ENCODE results near the gene SRRM5. TPM values are rescaled to one million over a fixed set of nuclear protein-coding genes. Genes with fewer than 3 reads are reported as not detected.
"Not testable (repeated sequence)": the region's sequence is repeated elsewhere in the genome, so short reads cannot be mapped to it uniquely, and the experiment has no call there.

SRRM5 gene
- polyA plus RNA-seq, 1 donor from 2014 or later: not detected

DNA sequence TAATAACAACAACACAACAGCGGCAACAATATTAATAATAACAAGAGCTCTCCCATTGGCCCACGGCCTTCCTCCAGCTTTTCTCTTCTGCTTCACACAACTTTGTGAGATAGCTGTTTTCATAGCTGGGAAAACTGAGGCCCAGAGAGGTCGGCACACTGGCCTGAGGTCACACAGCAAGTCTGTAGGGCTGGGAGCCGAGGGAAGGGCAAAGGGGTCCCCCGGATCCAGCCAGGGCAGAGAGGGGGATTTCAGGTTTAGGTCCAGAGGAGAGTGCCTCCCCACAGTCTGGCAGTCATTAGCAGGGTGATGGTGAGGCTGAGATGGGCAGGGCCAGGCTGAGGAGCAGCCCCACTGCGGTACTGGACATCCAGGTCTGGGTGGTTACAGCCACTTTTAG, 36.7 kb downstream of the SRRM5 start:
- H3K36me3 Mint-ChIP-seq: no peaks in the 10 kb centered on the region
- peaks cover 0 to 3% (median 3%) of the 10 kb centered on the region in 3 donors for H3K4me1 Mint-ChIP-seq
- H3K27ac Mint-ChIP-seq: no peak overlapping the region
- peaks cover 0 to 4% (median 4%) of the 10 kb centered on the region in 3 donors for H3K9me3 Mint-ChIP-seq
- peaks cover 9% of the 10 kb centered on the region for H3K27me3 Mint-ChIP-seq
- H3K4me3 Mint-ChIP-seq: no peak overlapping the region

DNA sequence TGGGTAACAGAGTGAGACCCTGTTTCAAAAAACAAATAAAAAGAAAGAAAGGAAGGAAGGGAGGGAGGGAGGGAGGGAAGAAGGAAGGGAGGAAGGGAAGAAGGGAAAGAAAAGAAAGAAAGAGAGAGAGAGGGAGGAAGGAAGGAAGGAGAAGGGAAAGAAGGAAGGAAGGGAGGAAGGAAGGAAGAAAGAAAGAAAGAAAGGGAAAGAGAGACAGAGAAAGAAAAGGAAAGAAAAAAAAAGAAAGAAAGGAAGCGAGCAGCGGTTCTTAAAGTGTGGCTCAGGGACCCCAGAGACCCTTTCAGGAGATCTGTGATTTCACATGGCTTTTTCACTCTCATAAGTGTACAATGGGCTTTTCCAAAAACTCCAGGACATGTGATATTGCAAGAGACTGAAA, 37.6 kb downstream of the SRRM5 start:
- H3K4me1 Mint-ChIP-seq: peaks cover 0 to 5% (median 3%) of the 10 kb centered on the region in 3 donors
- no peaks in the 10 kb centered on the region for H3K36me3 Mint-ChIP-seq
- H3K4me3 Mint-ChIP-seq: no peak overlapping the region
- H3K9me3 Mint-ChIP-seq: peaks cover 0 to 4% (median 4%) of the 10 kb centered on the region in 3 donors
- H3K27ac Mint-ChIP-seq: no peak overlapping the region
- peaks cover 9% of the 10 kb centered on the region for H3K27me3 Mint-ChIP-seq

DNA sequence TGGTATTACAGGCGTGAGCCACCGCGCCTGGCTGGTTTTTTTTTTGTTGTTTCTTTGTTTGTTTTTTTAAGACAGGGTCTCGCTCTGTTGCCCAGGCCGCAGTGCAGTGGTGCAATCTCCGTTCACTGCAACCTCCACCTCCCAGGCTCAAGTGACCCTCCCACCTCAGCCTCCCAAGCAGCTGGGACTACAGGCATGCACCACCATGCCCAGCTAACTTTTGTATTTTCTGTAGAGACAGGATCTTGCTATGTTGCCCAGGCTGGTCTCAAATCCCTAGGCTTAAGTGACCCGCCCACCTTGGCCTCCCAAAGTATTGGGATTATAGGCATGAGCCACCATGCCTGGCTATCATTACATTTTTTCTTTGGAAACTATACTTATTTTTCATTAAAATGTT, 38.4 kb downstream of the SRRM5 start:
- H3K36me3 Mint-ChIP-seq, H3K27me3 Mint-ChIP-seq, H3K9me3 Mint-ChIP-seq, H3K4me1 Mint-ChIP-seq, H3K4me3 Mint-ChIP-seq, H3K27ac Mint-ChIP-seq: not testable (repeated sequence)

DNA sequence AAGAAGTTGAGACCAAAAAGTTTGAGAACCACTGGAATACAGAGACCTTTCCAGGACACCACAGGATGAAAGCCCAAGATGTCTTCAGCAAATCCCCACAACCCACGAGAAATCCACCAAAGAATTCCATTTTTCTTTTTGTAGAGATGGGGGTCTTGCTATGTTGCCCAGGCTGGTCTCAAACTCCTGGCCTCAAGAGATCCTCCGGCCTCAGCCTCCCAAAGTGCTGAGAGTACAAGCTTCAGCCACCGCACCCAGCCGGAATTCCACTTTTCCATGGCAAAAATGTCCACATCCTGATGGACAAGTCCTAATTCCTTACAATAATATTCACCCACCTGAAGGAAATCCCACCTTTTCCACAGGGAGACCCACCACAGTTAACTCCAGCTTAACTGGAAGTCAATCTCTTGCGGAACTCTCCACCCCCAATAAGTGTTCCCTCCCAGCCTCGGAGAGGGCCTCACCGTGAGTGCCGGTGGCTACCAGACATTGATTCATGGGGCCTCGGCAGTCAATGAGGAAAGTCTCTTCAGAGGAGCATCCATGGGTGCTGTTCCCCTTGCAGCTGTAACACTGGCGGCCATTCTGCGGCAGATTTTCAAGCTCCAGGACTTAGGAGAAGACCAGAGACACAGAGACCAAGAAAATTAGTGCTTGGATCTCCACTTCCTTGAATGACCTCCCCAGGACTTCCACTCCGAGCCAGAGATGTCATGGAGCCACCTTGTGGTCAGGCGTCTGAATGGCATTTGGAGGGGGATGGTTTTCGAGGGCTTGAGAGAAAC, 40.1 kb downstream of the SRRM5 start:
- Mint-ChIP-seq H3K4me1 (peaks cover 0 to 5% (median 5%) of the 10 kb centered on the region in 3 donors), H3K36me3 (no peaks in the 10 kb centered on the region), H3K27ac (no peak overlapping the region), H3K27me3 (peaks cover 5% of the 10 kb centered on the region), H3K9me3 (peaks cover 0 to 2% (median 0%) of the 10 kb centered on the region in 3 donors), H3K4me3 (peak overlapping the region in 1 of 4 donors; percentile 73)

DNA sequence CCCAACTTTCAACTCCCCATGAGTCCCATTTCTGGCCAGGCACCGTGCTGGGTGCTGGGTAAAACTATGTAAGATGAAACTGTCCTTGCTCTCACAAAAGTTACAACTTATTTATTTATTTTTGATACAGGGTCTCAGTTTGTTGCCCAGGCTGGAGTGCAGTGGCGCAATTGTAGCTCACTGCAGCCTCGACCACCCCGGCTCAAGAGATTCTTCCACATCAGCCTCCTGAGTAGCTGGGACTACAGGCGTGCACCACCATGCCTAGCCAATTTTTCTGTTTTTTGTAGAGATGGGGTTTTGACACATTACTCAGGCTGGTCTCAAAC, 40.6 kb downstream of the SRRM5 start:
- Mint-ChIP-seq H3K4me3 (no peak overlapping the region), H3K4me1 (peaks cover 0 to 5% (median 5%) of the 10 kb centered on the region in 3 donors), H3K27me3 (peaks cover 5% of the 10 kb centered on the region), H3K27ac (no peak overlapping the region), H3K9me3 (no peaks in the 10 kb centered on the region), H3K36me3 (no peaks in the 10 kb centered on the region)

DNA sequence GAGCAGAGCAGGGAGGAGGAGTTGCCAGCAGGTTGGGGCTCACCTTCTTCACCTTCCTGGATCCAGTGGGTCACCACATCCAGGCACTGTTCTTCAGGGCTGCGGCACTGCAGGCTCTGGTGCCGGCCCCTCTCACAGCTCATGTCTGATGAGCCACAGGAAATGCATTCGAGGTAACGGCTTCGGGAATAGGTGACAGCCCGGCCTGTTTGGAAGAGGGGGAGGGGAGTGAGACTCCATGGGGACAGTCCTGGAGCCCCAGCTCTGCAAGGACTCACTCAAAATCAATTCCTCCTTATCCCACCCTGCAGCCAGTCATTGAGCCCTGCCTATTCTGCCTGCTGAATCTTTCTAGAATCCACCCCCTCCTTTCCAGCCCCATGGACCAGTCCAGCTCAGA, 44.5 kb downstream of the SRRM5 start:
- no peak overlapping the region for H3K27ac Mint-ChIP-seq
- H3K4me3 Mint-ChIP-seq: no peak overlapping the region
- H3K27me3 Mint-ChIP-seq: peaks cover 1% of the 10 kb centered on the region
- H3K36me3 Mint-ChIP-seq: no peaks in the 10 kb centered on the region
- peaks cover 3 to 7% (median 3%) of the 10 kb centered on the region in 3 donors for H3K9me3 Mint-ChIP-seq
- peaks cover 0 to 5% (median 5%) of the 10 kb centered on the region in 3 donors for H3K4me1 Mint-ChIP-seq

DNA sequence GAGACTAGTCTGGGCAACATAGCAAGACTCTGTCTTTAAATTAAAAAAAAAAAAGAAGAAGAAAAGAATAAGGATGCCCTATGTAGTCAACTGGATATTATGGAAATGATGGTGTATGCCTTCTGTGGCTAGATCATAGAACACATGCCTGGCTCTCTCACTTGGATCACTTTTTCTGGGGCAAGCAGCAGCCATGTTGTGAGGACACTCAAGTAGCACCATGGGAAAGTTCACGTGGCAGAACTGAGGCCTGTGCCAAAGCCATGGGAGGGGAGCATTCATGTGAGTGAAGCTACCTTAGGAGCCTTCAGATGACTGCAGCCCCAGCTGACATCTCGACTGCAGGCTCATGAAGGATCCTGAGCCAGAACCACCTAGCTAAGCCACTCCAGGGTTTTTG, 46.1 kb downstream of the SRRM5 start:
- Mint-ChIP-seq H3K27me3 (peaks cover 1% of the 10 kb centered on the region), H3K36me3 (no peaks in the 10 kb centered on the region), H3K9me3 (peaks cover 3 to 7% (median 3%) of the 10 kb centered on the region in 3 donors), H3K4me3 (no peak overlapping the region), H3K4me1 (peaks cover 0 to 3% (median 2%) of the 10 kb centered on the region in 3 donors), H3K27ac (peak overlapping the region in 1 of 3 donors; percentile 31)

DNA sequence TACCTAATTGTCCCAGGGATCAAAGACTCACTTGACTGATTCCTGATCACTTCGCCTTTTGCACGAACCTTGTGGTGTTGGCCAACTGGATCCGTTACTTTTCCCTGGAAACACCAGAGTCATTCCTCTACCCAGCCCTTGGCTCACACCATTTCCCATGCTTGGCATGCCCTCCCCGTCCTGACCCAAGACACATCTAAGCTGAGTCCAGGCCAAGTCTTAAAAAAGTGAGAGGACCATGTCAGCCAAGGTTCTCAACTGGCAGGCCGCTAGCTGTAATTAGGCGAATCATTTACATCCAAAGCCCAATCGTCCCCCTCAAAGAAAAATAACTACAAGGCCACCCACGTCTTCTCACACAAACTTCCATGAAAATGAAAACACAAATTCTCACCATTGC, 46.6 kb downstream of the SRRM5 start:
- Mint-ChIP-seq H3K36me3 (no peaks in the 10 kb centered on the region), H3K27me3 (peaks cover 1% of the 10 kb centered on the region), H3K4me1 (peaks cover 0 to 3% (median 2%) of the 10 kb centered on the region in 3 donors), H3K27ac (no peak overlapping the region), H3K9me3 (peaks cover 3 to 7% (median 3%) of the 10 kb centered on the region in 3 donors), H3K4me3 (no peak overlapping the region)

DNA sequence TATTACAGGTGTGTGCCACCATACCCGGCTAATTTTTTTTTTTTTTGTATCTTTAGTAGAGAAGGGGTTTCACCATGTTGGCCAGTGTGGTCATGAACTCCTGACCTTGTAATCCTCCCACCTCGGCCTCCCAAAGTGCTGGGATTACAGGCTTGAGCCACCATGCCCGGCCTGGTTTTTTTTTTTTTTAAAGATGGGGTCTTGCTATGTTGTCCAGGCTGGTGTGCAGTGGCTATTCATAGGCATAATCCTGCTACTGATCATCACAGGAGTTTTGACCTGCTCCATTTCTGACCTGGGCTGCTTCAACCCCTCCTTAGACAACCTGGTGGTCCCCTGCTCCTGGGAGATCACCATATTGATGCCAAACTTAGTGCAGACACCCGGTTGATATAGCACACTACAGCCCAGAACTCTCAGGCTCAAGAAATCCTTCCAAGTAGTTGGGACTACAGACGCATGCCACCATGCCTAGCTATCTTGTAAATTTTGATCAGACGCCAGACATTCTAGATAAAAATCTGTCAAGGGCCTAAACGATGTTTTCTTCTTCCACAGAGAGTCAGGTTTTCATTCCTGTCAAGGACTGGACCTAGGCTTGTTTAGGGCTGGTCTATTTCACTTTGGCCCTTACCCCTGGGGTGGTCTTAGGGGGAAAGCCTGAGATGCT, 48.5 kb downstream of the SRRM5 start:
- H3K4me3 Mint-ChIP-seq: no peak overlapping the region
- peaks cover 3 to 7% (median 3%) of the 10 kb centered on the region in 3 donors for H3K9me3 Mint-ChIP-seq
- H3K27me3 Mint-ChIP-seq: peaks cover 1% of the 10 kb centered on the region

DNA sequence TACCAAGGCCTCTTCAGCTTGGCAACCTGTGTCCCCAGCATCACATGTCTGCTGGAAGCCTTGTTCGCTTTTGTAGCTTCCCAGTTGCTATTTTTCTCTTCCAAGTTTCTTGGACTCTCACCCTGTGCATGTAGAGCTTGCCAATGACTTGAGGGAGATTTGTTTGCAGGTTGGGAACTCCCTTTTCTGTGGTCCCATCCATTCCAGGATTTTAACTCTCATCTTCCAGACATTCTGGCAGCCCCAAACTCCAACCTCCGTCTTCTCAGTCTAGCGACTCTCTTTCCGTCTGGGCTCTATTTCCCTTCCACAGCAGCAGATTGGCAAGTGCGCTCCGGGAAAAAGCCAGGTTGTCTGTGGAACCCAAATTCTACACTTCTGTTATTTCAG, 49.1 kb downstream of the SRRM5 start:
- Mint-ChIP-seq H3K9me3 (peaks cover 3 to 7% (median 3%) of the 10 kb centered on the region in 3 donors), H3K4me1 (peaks cover 5 to 10% (median 5%) of the 10 kb centered on the region in 3 donors), H3K27me3 (peaks cover 1% of the 10 kb centered on the region), H3K36me3 (no peaks in the 10 kb centered on the region), H3K27ac (no peak overlapping the region), H3K4me3 (no peak overlapping the region)

More for the DNA sequence above, 48.5 kb downstream of the SRRM5 start:
- H3K27ac Mint-ChIP-seq: no peak overlapping the region
- peaks cover 5 to 10% (median 5%) of the 10 kb centered on the region in 3 donors for H3K4me1 Mint-ChIP-seq
- no peaks in the 10 kb centered on the region for H3K36me3 Mint-ChIP-seq

DNA sequence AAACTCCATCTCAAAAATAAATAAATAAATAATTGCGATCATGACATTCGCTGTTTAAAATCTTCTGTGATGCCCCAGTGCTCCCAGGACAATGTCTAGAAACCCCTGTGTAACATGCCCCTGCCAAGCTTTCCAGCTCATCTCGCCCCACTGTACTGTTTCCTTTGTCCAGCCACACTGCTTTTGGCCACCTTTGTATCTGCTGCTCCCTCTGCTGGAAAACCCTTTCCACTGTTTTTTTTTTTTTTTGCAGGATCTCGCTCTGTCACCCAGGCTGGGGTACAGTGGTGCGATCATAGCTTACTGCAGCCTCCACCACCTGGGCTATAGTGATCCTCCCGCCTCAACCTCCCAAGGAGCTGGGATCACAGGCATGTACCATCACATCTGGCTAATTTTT, 50.6 kb downstream of the SRRM5 start:
- Mint-ChIP-seq H3K36me3 (no peaks in the 10 kb centered on the region), H3K27ac (peak overlapping the region in 2 of 3 donors; percentile 2 to 76), H3K4me3 (no peak overlapping the region), H3K9me3 (peaks cover 3 to 7% (median 3%) of the 10 kb centered on the region in 3 donors), H3K4me1 (peaks cover 5 to 10% (median 5%) of the 10 kb centered on the region in 3 donors), H3K27me3 (peaks cover 6% of the 10 kb centered on the region)

DNA sequence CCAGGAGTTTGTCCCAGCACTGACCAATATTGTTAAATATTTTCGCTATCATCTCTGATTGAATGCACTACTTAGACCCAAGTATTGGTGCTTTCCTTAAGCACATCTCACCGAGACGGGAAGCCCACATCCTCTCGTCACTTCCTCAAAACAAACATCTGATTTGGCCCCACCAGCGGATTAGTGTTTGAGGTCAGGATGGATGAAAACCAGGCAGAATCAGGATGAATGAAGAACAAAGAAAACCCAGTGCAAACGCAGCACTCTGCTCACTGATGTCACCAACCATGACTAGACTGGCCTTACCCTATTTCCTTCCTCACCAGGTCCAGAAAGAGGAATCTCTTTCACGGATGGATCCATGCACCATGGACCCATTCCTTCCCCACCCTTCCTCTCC, 52.1 kb downstream of the SRRM5 start:
- Mint-ChIP-seq H3K9me3 (no peaks in the 10 kb centered on the region), H3K36me3 (no peaks in the 10 kb centered on the region), H3K4me3 (peak overlapping the region in 1 of 4 donors; percentile 48), H3K4me1 (peaks cover 10 to 17% (median 10%) of the 10 kb centered on the region in 3 donors), H3K27me3 (peaks cover 9% of the 10 kb centered on the region), H3K27ac (no peak overlapping the region)

Other genes starting within 250 kb of the SRRM5 start
- not detected for gene TEX101, start 197.2 kb upstream of the SRRM5 start, polyA plus RNA-seq
- gene LYPD3, start 146.5 kb upstream of the SRRM5 start, polyA plus RNA-seq: 0.25 TPM
- 6.8 TPM for gene PHLDB3, start 107.3 kb upstream of the SRRM5 start, polyA plus RNA-seq
- 25.2 TPM for gene ETHE1, start 84.9 kb upstream of the SRRM5 start, polyA plus RNA-seq
- gene ZNF575, start 78.9 kb upstream of the SRRM5 start, polyA plus RNA-seq: 2.9 TPM
- 23.6 TPM for gene XRCC1, start 36.6 kb upstream of the SRRM5 start, polyA plus RNA-seq
- gene PINLYP, start 36.3 kb upstream of the SRRM5 start, polyA plus RNA-seq: not detected
- 1.0 TPM for gene IRGQ, start 16.0 kb upstream of the SRRM5 start, polyA plus RNA-seq
- gene ZNF576, start 15.5 kb upstream of the SRRM5 start, polyA plus RNA-seq: 9.9 TPM
- 15.4 TPM for gene ZNF428, start 7.5 kb downstream of the SRRM5 start, polyA plus RNA-seq
- gene CADM4, start 27.8 kb downstream of the SRRM5 start, polyA plus RNA-seq: not detected
- gene PLAUR, start 58.1 kb downstream of the SRRM5 start, polyA plus RNA-seq: 1.3 TPM
- not detected for gene IRGC, start 104.0 kb downstream of the SRRM5 start, polyA plus RNA-seq
- gene SMG9, start 142.9 kb downstream of the SRRM5 start, polyA plus RNA-seq: 15.6 TPM
- 87.9 TPM for gene KCNN4, start 168.9 kb downstream of the SRRM5 start, polyA plus RNA-seq
- gene LYPD5, start 190.4 kb downstream of the SRRM5 start, polyA plus RNA-seq: not detected
- 2.6 TPM for gene ZNF283, start 215.2 kb downstream of the SRRM5 start, polyA plus RNA-seq